Lower leg skin (tissue), 3 donors: ENCODE data around the gene OR9A4.

Experiments
- CTCF ChIP-seq, 3 donors: fragments of 450-650 bp; IDR thresholded peaks; one replicate each; pipeline ENCODE4 v1.5.1; 2016; ENCODE audit warnings: antibody characterized with exemption in 3 of 3, mild to moderate bottlenecking in 3 of 3, moderate library complexity in 2 of 3
- POLR2A ChIP-seq, 2 donors: fragments of 450-650 bp; IDR thresholded peaks; one replicate each; pipeline ENCODE4 v1.6.1; 2016 to 2017; ENCODE audit warnings: antibody characterized with exemption in 2 of 2, mild to moderate bottlenecking in 1 of 2, moderate library complexity in 1 of 2

GRCh38 chr7:141954334-141954733 lies 38.1 kb downstream of the OR9A4 start:
- TF ChIP-seq CTCF (IDR thresholded peaks at IDR 0.05) (no peak), POLR2A (IDR thresholded peaks at IDR 0.05) (no peak)
